T-helper 9 cell (primary cell): ENCODE measurements around the gene RETSAT.

Experiments
- DNase-seq: peaks from one replicate; pipeline ENCODE4 v3.0.0-alpha.2; 2020

The RETSAT gene

DNA sequence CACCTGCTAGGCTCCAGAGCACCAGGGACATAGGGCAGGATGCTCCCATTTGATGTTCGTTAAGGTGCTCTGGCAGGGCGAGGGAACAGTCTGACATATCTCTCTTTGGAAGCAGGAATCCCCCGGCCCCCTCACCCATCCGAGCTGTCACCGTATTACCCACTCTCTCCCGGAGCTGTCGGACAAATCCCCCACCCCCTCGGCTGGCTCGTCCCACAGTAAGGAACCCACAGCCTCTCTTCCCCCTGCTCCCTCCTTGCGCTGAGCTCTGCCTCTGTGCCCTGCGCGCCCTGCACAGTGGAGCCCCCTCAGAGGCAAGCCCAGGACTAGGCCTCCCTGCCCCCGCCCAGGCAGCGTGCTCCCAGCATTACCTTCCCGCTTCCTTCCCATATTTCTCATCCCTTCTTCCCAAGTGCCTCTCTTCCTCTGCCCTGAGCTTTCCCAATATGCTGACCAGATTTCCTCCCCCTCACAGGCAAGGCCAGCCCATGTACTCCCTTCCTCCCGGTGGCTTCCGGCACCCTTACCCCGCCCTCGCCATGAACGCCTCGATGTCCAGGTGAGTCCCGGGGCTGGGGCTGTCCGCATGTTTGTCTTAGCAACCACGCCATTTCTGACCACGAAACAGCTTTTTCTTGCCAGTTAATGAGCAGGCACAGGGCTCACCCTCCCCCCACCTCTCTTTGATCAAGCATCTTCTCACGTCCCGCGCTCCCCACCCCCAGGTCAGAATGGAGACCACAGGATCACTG lies 50.4 kb downstream of the RETSAT start:
- DNase-seq, result no peak

DNA sequence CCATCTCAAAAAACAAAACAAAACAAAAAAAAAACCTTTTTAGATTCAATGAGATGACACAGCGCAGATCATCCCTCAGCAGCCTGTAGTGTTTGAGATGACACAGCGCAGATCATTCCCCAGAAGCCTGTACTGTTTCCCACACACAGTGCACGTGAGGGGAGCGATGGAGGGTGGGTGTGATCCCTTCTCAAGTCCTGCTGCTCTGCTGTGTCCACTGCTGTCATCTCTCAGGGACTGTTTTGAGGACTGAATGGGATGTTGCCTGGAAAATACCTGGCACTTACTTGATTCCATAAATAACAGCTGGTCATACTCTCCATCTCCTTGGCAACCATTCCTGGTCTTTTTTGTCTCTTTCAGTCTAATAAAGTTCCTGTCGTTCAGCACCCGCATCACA lies 52.2 kb downstream of the RETSAT start:
- no peak for DNase-seq
